ENCODE data around the gene GIMAP7.

GRCh38 chr7:150538259-150538658, 23.6 kb downstream of the GIMAP7 start:
- no peak for TF ChIP-seq ELF4 (IDR thresholded peaks at IDR 0.05)
- no peak for TF ChIP-seq ZNF384 (IDR thresholded peaks at IDR 0.05)
- TF ChIP-seq SP1 (IDR thresholded peaks at IDR 0.05), result no peak
- TF ChIP-seq ARNT (IDR thresholded peaks at IDR 0.05), result no peak
- TF ChIP-seq FOXA1 (IDR thresholded peaks at IDR 0.05), result no peak
- no peak for TF ChIP-seq FOXK2 (IDR thresholded peaks at IDR 0.05)
- TF ChIP-seq HDGF (IDR thresholded peaks at IDR 0.05; ENCODE audit: borderline replicate concordance), result no peak
- no peak for TF ChIP-seq CTBP1 (IDR thresholded peaks at IDR 0.05; ENCODE audit: borderline replicate concordance)
- TF ChIP-seq TARDBP (IDR thresholded peaks at IDR 0.05), result no peak
- no peak for TF ChIP-seq FOXM1 (IDR thresholded peaks at IDR 0.05; ENCODE audit: borderline replicate concordance)
- no peak for TF ChIP-seq NFRKB (IDR thresholded peaks at IDR 0.05)
- no peak for TF ChIP-seq L3MBTL2 (conservative IDR thresholded peaks at IDR 0.05)
- TF ChIP-seq BHLHE40 (IDR thresholded peaks at IDR 0.05; ENCODE audit: borderline replicate concordance), result no peak
- TF ChIP-seq SUZ12 (IDR thresholded peaks at IDR 0.05), result no peak

Measured in HEK293T (cell line).